ENCODE data around the gene CNTNAP5.

The CNTNAP5 gene

GRCh38 chr2:124609667-124610066 lies 584.6 kb downstream of the CNTNAP5 start:
- DNase-seq (ENCODE audit: extremely low spot score) = no peak
- no peak for TF ChIP-seq CTCF (IDR thresholded peaks at IDR 0.05; ENCODE audit: control extremely low read depth, extremely low read depth, low read depth, missing control alignments)
- ChIA-PET POLR2A (no interaction called here), CTCF (interaction anchor here (1.0 to 1.4 kb wide), 2 partner anchors 11 to 19 kb away, joined by 4 to 5 read pairs; no protein-coding TSS in a partner anchor)

GRCh38 chr2:124610141-124610540 lies 585.1 kb downstream of the CNTNAP5 start:
- CTCF ChIA-PET = interaction anchor here (1.0 to 1.4 kb wide), 2 partner anchors 11 to 19 kb away, joined by 4 to 5 read pairs; no protein-coding TSS in a partner anchor
- no peak for DNase-seq (ENCODE audit: extremely low spot score)
- TF ChIP-seq CTCF (IDR thresholded peaks at IDR 0.05; ENCODE audit: control extremely low read depth, extremely low read depth, low read depth, missing control alignments) = no peak
- POLR2A ChIA-PET = no interaction called here

GRCh38 chr2:124610866-124611265 lies 585.8 kb downstream of the CNTNAP5 start:
- CTCF ChIA-PET = interaction anchor here (1.0 kb wide), 1 partner anchor 20 kb away, joined by 4 read pairs; no protein-coding TSS in a partner anchor
- POLR2A ChIA-PET = no interaction called here
- TF ChIP-seq CTCF (IDR thresholded peaks at IDR 0.05; ENCODE audit: control extremely low read depth, extremely low read depth, low read depth, missing control alignments) = no peak
- no peak for DNase-seq (ENCODE audit: extremely low spot score)

- ChIA-PET CTCF (no interaction called here), POLR2A (no interaction called here)
- TF ChIP-seq CTCF (IDR thresholded peaks at IDR 0.05; ENCODE audit: control extremely low read depth, extremely low read depth, low read depth, missing control alignments) = no peak
- no peak for DNase-seq (ENCODE audit: extremely low spot score)
Observed at GRCh38 chr2:124623560-124623959, 598.5 kb downstream of the CNTNAP5 start.

GRCh38 chr2:124625561-124625960 lies 600.5 kb downstream of the CNTNAP5 start:
- no peak for TF ChIP-seq CTCF (IDR thresholded peaks at IDR 0.05; ENCODE audit: control extremely low read depth, extremely low read depth, low read depth, missing control alignments)
- ChIA-PET CTCF (no interaction called here), POLR2A (no interaction called here)
- DNase-seq (ENCODE audit: extremely low spot score) = no peak

- ChIA-PET POLR2A (no interaction called here), CTCF (interaction anchor here (0.9 to 1.0 kb wide), 2 partner anchors 11 to 12 kb away, joined by 3 read pairs; no protein-coding TSS in a partner anchor)
- DNase-seq (ENCODE audit: extremely low spot score) = no peak
- TF ChIP-seq CTCF (IDR thresholded peaks at IDR 0.05; ENCODE audit: control extremely low read depth, extremely low read depth, low read depth, missing control alignments) = no peak
Observed at GRCh38 chr2:124626993-124627392, 601.9 kb downstream of the CNTNAP5 start.

All from GM10248 (cell line).